Activated CD4-positive, CD25-positive, alpha-beta regulatory T cell treated with anti-CD3 and anti-CD28 coated beads, Interleukin-2, amount 50 U/mL, for 16 hours (primary cell): ENCODE results near the gene ZP1.
"Not testable (repeated sequence)": the region's sequence is repeated elsewhere in the genome, so short reads cannot be mapped to it uniquely, and the experiment has no call there.

Source experiments
- DNase-seq: peaks from one replicate; pipeline ENCODE4 v3.0.0-alpha.2; 2020; ENCODE audit warnings: low read depth, low spot score

The ZP1 gene

DNA sequence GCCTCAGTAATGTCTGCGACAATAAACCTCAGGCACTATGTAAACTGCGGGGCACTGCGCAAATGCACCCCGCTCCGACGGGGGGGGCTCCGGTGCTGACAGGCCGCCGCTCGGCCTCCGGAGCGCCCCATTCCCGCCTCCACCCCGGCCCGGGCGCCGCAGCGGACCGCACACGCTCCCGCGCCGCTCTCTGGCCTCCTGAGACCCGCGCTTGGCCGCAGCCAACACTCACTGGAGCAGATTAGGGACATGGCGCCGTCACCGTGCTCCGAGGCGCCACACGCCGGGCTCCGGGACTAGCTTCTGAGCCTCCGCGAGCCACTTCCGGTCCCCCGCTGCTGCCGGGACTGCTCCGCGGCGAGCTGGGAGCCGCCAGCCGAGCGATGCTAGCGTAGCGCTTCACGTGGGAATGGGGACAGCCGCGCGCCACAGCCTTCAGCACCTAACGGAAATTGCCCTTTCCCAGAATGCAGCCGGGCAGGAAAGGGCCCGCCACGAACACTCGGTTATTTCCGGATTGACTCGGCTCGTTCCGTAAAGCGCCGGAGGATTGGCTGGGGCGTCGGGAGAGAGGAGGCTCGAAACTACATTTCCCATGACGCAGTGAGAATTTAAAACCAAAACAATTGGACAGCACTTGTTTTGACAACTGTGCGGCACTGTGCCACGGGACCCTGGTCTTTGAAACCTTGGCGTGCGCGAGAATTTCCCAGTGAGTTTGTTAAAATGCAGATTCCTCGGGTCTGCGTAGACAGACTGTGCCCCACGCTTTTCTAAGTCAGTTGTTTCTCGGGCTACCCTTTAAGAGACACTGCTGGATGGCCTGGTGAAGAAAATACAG is 39.0 kb downstream of the ZP1 start, which contains the start of gene PRPF19:
Gene PRPF19, minus strand, starts transcription at position 454 of the 841 bp plus-strand sequence. Its CDS starts 203 bp downstream, at position 251.
- DNase-seq, result peak; percentile 98

DNA sequence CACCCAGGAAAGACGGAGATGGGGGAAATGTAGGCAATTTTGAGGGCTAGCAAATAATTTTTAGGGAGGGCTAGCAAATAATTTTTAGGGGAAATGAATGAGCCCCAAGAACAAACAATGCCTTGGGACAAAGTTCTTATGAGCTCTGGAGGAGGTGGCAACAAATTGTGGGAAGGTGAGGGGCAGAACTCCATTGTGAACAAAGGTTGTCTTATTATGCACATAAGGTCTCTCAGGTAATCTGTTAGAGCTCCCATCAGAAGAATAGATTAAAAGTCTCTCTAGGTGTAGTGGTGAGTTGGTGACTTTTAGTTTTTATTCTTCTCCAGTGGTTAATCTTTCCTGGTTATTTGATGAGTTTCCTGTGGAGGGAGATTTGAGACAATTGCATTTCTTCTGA is 41.5 kb downstream of the ZP1 start:
- DNase-seq, result no peak

DNA sequence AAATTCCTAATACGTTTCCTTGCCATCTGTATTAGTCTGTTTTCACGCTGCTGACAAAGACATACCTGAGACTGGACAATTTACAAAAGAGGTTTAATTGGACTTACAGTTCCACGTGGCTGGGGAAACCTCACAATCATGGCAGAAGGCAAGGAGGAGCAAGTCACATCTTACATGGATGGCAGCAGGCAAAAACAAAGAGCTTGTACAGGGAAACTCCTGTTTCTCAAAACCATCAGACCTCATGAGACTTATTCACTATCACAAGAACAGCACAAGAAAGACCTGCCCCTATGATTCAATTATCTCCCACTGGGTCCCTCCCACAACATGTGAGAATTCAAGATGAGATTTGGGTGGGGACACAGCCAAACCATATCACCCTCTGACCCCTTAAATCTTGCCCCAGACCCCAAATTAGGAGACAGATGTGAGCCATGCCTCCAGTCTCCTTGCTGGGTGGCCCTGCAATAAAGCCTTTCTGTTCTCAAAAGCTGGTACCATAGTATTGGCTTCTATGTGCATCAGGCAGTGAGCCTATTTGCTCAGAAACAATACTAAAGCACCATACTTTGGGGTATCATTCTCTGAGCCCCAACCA is 42.4 kb downstream of the ZP1 start:
- DNase-seq, result not testable (repeated sequence)

DNA sequence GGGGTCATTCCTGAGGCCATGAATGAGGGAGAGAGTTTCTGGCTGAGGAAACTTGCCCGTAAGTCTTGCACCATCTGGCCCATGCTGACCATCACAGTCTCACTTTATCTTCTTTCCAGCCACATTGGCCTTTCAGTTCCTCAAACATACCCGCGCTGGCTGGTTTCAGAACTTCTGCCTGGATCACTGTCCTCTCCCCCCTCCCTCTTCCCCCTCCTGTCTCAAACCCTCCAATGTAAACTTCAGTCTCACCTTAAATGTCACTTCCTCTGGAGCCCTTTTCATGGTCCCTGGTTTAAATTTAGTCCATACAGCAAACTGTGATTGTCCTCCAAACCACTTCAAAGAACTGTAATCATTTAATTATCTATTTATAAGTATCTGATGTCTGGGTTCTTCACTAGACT is 42.9 kb downstream of the ZP1 start:
- DNase-seq, result no peak

DNA sequence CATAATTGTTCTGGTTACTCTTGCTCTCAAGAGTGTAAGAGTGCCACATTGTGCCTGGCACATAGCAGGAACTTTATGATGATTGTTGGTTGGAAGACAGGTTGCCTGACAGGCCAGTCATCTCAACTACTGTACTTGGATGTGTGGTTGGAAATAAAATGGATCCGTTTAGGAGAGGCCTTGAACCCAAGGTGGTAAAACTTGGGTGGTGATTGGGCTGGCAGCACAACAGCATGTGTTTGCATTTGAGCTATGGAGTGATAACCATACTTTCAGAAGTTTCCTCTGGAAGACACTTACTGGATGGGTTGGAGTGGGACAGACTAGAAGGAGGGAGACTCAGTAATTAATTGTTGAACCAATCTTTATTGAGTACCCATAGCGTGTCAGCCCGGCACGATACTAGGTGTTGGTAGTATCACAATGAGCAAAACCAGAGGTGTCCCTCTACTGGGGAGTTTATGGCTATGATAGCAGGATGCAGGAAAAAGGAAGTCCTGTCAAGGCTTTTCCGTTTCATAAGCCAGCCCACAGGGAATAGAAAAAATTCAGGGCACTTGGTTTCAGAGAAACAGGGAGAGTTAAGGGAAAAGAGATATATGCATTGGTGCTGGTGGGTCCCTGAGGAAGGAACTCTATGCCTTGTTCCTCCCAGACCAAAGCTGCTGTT is 43.5 kb downstream of the ZP1 start:
- DNase-seq, result no peak

DNA sequence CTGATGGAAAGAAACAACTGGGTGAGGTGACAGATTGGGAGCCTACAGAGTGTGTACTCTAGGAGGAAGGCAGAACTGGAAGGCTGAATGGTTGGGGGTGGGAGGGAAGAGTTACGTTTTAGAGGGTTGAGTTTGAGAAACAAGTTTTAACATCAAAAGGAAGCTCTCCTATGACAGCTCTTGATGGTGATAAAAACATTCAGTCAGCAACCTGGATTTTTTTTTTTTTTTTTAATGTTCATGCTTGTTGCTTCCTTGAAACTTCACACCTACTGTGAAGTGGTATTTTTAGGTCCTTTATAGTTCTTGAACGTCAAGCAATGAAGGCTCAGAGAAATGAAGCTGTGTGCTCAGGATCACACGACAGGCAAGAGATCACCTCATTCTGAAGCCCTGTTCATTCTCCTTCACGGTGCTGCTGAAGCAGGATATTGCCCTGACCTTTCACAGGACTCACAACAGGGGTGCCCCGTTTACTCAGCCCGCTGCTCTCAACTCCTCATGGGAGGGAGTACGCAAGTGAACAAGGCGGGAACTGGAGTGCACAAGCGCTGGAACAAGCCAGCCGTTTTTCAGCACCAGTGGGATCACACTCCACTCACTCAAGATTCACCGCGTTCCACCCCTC is 45.0 kb downstream of the ZP1 start:
- no peak for DNase-seq

DNA sequence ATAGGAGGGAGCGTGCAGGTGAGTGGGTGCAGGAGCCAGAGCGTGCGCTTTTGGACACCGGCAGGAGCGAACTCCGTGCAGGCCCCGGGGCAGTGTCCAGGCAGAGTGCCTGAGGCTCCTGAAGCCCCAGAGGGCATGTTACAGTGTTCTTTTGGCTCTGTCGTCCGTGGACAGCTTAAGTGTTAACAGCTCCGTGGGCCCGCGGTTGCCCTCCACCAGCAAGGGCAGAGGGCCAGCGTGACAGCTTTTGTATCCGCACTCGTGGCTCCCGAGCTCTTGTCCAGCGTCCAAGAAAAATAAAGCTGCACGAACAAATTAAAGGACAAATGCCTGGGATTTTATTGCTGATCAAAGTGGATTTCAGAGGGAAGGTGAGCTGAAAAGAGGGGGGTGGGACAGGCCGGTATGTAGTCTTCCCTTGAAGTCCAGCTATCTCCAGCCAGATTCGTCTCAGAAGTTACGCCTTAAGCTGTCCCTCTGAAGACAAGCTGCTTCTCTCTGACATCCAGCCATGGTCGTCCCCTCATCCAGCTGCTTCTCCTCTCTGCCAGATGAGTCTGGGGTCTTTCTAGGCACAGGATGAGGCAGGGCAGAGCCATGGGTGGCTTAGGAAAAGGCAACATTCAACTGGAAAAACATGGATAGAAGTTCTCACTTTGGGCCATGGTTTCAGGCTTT is 45.6 kb downstream of the ZP1 start:
- DNase-seq, result no peak

DNA sequence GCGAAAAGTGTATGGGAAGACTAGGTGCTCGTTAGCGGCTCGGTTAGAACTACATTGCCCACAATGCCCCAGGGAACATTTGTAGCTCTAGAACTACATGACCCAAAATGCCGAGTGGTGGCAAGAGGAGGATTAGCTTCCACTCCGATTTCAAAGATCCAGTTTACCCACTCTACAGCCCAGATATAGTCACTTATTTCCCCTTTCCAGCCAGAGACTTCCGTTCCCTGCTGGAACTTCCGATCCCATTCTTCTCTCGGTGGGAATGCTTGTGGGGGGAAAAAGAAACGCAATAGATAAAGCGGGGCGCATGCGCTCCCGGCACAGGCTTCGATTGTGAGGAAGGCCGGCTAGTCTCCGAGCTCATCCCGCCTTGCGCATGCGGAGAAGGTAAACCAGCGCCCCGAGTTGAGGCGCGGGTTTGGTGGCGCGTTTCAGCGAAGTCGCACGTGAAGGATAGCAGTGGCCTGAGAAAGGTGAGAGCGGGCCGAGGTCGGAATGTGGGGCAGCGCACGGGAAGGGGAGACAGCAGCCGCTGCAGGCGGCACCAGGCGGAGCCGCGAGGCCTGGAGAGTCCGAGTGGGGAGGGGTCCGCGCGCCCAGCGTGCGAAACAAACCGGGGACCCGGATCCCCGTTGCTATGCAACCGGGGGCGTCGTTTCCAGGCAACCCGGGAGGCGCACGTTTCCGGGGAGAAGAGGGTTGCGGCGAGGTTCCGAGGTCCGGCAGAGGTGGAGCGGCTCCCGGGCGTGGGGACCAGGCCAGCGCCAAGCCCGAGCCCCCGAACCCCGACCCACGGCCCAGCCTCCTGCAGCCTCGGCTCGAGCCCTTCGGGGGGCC is 46.7 kb downstream of the ZP1 start, which contains the start of gene TMEM109:
Gene TMEM109, plus strand, starts transcription at position 366 of the 840 bp plus-strand sequence. CDS start 5,536 bp downstream, outside the sequence.
- peak; percentile 77 for DNase-seq

DNA sequence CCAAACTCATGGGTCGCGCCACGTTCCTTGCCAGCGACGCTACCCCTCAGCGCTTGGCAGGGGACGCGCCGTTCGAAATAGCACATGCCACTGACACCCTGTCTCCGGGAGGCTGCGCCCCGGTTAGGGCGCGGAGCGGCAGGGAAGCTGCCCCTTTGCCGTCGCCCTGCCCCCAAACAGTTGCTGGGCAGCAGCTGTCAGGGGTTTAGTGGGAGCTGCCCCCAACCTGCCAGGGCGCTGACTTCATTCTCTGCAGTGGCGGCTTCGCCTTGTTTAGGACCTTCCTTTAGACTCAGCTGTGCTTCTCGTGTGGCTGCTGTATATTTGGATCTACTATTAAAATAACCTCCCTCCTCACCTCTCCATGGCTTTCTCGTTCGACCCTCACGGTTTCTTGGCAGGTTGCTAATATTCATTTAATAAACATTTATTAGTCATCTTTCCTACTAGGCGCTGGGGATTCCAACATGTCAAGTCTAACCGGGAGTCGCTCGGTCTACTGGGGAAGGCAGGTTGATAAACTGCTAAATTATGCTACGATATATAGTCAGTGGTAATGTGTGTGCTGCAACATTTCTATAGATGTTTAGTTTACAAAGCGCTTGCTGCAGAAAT is 47.4 kb downstream of the ZP1 start:
- no peak for DNase-seq

DNA sequence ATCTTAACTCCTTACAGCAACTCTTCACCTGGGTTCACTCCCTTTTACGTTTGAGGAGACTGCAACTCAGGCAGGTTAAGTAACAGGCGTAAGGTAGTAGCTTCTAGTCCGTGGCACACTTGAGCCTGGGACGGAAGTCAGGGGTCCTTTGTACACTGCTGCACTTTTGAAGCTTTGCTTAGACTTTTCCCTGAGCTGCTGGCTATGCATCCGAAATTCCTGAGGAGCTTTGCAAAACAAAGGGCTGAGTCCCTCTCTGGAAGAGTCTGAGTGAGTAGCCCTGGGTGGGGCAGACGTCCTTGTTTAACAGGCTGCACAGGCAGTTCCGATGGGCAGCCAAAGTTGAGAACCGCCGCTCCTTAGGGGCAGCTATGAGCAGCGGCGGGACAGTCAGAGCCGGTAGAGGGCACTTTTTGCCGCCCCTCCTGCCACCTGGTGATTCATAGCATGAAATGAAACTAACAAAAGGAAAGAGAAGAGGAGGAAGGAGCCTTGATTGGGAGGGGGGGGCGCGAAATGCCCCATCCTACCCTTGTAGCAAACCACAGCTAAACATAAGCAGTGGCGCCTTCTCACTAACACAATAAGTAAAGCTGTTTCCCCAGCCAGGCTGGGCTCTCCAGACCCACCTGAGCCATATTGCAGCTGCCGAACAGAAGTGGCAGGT is 48.0 kb downstream of the ZP1 start:
- DNase-seq, result peak; percentile 40

DNA sequence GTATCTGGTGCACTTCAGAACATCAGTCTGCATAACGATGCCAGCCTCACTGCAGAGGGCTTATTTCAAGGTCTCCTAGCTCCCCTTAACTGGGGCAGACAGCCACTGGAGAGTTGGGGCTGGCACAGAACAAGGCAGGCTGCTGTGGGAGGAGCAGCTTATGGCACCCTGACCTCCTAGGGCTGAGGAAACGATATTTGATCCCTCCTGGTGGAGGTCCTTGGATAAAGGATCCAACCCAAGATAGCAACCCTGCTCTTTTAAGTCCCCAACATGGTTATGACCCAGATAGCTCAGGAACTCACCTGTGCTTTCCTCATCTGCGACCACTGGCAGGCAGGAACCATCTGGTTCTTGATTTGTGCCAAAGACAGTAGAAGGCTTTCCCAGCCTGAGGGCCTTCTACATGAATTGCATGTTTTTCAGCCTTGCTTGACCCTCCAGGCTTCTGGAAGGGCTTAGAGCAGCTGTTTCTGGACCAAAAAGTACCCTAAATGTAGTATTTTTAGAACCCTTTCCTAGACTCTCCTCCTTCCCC is 49.4 kb downstream of the ZP1 start:
- DNase-seq, result no peak

DNA sequence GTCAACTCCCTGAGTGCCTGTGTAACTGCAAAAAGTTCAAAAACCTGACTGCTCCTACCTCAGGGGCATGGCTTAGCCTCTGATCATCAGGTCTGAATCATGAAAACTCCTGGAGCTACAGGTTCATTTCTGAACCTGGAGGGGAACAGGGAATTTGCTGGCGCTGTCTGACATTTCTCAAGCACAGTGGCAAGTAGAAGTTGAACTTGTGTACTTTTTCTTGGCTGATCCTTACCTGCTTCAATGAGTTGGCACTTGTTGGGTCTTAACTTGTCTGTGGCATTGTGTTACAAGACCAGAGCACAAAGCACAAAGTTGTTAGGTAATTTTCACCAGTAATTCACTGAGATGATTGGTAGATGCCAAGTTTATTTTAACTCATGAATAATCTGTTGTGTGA is 49.9 kb downstream of the ZP1 start:
- no peak for DNase-seq

DNA sequence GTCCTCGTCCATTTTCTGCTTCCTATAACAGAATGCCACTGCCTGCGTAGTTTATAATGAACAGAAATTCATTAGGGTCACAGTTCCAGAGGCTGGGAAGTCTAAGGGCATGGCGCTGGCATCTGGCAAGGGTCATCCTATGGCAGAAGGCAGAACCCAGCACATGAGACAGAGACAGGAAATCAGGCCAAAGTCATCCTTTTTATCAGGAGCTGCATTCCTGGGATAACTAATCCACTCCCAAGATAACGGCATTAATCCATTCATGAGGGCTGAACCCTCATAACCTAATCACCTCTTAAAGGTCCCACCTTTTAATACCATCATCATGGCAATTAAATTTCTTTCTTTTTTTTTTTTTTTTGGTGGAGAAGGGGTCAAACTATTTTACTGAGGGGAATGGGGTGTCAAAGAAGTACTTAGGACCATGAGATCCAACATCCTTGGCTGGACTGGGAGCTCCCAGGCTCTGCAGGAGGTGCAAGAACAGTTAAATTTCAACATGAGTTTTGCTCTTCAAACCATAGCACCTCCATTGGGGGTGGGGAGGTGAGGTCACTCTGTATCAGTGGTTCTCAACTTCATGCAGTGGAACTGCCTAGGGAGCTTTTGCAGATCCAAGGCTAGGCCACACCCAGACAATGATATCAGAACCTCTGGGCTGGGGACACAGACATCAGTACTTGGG is 51.1 kb downstream of the ZP1 start:
- DNase-seq, result no peak

DNA sequence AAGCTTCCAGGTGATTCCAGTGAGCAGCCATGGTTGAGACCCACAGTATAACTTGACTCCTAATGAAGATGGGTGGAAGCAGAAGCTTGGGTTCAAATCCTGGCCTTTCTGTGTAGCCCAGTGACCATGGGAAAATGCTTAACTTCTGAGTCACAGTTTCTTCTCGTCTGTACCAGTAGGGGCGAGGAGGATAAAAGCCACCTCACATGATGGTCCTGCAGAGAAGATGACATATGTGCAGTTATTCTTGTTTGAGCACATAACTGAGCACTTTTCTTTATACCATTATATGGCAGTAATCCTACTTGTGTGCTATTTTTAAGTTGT is 51.6 kb downstream of the ZP1 start:
- DNase-seq, result no peak

DNA sequence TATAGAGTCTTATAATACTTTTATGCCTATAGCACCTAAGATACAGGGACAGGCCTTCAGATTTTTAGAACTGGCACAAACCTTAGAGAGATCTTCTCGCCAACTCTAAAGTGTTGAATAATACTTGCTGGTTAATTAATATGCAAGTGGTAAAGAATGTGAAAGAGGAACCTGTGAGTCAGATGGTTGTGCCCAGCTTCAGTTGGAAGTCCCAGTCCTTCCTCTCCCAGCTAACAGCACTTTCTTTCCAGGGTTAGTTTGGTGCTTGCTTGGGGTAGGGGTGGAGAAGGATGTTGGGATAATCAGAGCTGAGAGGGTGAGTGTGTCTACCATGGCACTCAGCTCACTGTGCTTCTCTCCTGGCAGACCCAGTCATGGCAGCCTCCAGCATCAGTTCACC is 52.0 kb downstream of the ZP1 start:
- DNase-seq, result no peak

DNA sequence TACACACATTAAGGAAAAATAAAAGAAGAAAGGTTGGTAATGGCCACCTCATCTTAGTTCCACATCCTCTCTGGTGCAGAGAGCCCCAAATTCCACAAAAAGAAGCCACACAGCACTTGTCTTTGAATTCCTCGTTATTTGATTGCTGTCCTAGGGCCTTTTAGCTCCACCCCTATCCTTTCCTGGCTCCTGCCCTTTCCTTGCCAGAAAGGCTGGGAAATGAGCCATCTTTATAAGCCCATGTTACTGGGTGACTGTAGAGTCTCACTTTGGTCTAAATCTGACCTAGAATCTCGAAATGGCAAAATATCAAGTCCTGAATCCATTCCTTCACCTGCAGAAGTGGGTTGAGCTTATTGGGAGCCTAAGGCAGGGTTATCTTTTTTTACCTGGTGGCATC is 52.6 kb downstream of the ZP1 start:
- DNase-seq, result no peak

DNA sequence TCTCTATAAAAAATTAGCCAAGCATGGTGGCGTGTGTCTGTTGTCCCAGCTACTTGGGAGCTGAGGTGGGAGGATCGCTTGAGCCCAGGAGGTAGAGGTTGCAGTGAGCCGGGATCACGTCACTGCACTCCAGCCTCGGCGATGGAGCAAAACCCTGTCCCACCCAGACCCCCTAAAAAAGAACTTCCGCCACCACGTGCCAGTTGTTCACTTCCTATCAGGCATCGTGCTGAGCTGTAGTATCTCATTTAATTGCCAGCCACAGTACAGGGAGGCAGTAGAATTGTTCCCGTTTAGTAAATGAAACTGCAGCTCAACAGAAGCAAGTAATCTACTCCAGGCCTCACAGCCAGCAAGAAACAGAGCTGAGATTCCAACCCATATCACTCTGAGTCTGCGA is 53.9 kb downstream of the ZP1 start:
- DNase-seq, result no peak

DNA sequence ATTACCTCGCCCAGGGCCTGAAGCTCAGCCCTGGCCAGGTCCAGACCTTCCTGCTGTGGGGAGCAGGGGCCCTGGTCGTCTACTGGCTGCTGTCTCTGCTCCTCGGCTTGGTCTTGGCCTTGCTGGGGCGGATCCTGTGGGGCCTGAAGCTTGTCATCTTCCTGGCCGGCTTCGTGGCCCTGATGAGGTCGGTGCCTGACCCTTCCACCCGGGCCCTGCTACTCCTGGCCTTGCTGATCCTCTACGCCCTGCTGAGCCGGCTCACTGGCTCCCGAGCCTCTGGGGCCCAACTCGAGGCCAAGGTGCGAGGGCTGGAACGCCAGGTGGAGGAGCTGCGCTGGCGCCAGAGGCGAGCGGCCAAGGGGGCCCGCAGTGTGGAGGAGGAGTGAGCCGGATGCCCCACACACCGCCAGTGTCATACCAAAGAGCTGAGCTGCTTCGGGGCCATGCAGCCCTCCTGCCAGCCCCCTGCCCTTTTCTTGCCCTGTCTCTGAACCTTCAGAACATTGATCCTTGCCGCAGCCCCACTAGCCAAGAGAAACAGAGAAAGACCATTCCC is 54.5 kb downstream of the ZP1 start:
- no peak for DNase-seq

DNA sequence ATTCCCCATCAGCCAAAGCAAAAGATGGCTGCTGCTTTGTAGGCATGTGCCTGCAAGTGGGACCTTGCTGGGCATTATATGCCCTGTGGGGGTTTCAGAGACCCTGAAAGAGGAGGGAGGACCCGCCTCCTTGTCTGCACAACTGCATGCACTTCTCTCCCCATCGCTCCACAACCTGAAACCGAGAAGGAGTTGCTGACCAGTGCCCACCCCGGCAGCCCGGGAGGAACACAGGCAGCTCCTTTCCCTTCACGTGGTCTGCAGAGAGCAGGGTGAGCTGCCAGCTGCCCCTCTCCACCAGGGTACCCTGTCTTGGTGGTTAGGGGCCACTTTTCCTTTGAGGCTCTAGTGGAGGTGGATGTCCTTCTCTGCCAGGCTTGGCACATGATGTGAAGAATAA is 55.6 kb downstream of the ZP1 start:
- no peak for DNase-seq
